ENCODE measurements around the gene STXBP1.

- no peak for TF ChIP-seq CTCF (IDR thresholded peaks at IDR 0.05)
- TF ChIP-seq EP300 (IDR thresholded peaks at IDR 0.05), result no peak
- no peak for TF ChIP-seq POLR2A (IDR thresholded peaks at IDR 0.05)
Observed at GRCh38 chr9:127595611-127596010, 16.5 kb upstream of the STXBP1 start.

Data from tibial nerve (tissue), 4 donors.